Activated T-helper 17 cell treated with anti-CD3 and anti-CD28 coated beads, Interleukin-2, amount 50 U/mL, for 72 hours (primary cell): ENCODE measurements around the gene COL4A2. TPM values are rescaled to one million over a fixed set of nuclear protein-coding genes. Genes with fewer than 3 reads are reported as not detected.
"Not testable (repeated sequence)": the region's sequence is repeated elsewhere in the genome, so short reads cannot be mapped to it uniquely, and the experiment has no call there.

Experiments used
- ATAC-seq: fragments of 150-1000 bp; cut with Tn5 transposase; replicated peaks from 2 replicates; pipeline ENCODE4 v1.10.0; 2021; ENCODE audit warnings: mild to moderate bottlenecking, moderate library complexity
- H3K27ac Mint-ChIP-seq: one replicate; pipeline ENCODE4 v1.8.0; 2022; ENCODE audit warnings: mixed read lengths
- H3K27me3 Mint-ChIP-seq: one replicate; pipeline ENCODE4 v1.8.0; 2022; ENCODE audit warnings: mixed read lengths
- H3K36me3 Mint-ChIP-seq: one replicate; pipeline ENCODE4 v1.8.0; 2022; ENCODE audit warnings: low read depth, mild to moderate bottlenecking, mixed read lengths
- H3K4me1 Mint-ChIP-seq: one replicate; pipeline ENCODE4 v1.8.0; 2022; ENCODE audit warnings: mixed read lengths
- H3K4me3 Mint-ChIP-seq: one replicate; pipeline ENCODE4 v1.8.0; 2022; ENCODE audit warnings: mild to moderate bottlenecking, mixed read lengths
- H3K9me3 Mint-ChIP-seq: one replicate; pipeline ENCODE4 v1.8.0; 2022; ENCODE audit warnings: mixed read lengths
- total RNA-seq, 2 donors: library from RNA; stranded (reverse); gene quantifications; one replicate each; pipeline ENCODE4 v1.2.3, GENCODE V29; 2022

The COL4A2 gene
- total RNA-seq, 2 donors from 2014 or later: 0.56 TPM; not detected in 1

- H3K36me3 Mint-ChIP-seq, H3K4me1 Mint-ChIP-seq, H3K27me3 Mint-ChIP-seq, ATAC-seq, H3K27ac Mint-ChIP-seq, H3K9me3 Mint-ChIP-seq, H3K4me3 Mint-ChIP-seq: not testable (repeated sequence)
Observed at GRCh38 chr13:110497896-110498295, 190.8 kb downstream of the COL4A2 start.

GRCh38 chr13:110498327-110498726 lies 191.2 kb downstream of the COL4A2 start:
- H3K27ac Mint-ChIP-seq: no peak overlapping the region
- H3K27me3 Mint-ChIP-seq: peaks cover 7% of the 10 kb centered on the region
- no peak for ATAC-seq
- H3K4me3 Mint-ChIP-seq: no peak overlapping the region
- no peaks in the 10 kb centered on the region for H3K4me1 Mint-ChIP-seq
- no peaks in the 10 kb centered on the region for H3K36me3 Mint-ChIP-seq
- no peaks in the 10 kb centered on the region for H3K9me3 Mint-ChIP-seq

GRCh38 chr13:110498765-110499164 lies 191.7 kb downstream of the COL4A2 start:
- Mint-ChIP-seq H3K27me3 (peaks cover 7% of the 10 kb centered on the region), H3K27ac (no peak overlapping the region), H3K4me1 (no peaks in the 10 kb centered on the region), H3K9me3 (no peaks in the 10 kb centered on the region), H3K36me3 (no peaks in the 10 kb centered on the region), H3K4me3 (no peak overlapping the region)
- ATAC-seq: no peak

GRCh38 chr13:110499621-110500281 lies 192.7 kb downstream of the COL4A2 start:
- ATAC-seq: no peak
- H3K9me3 Mint-ChIP-seq: no peaks in the 10 kb centered on the region
- H3K36me3 Mint-ChIP-seq: no peaks in the 10 kb centered on the region
- H3K27me3 Mint-ChIP-seq: peaks cover 7% of the 10 kb centered on the region
- no peak overlapping the region for H3K4me3 Mint-ChIP-seq
- H3K4me1 Mint-ChIP-seq: no peaks in the 10 kb centered on the region
- H3K27ac Mint-ChIP-seq: no peak overlapping the region

GRCh38 chr13:110500341-110500740 lies 193.3 kb downstream of the COL4A2 start:
- no peak overlapping the region for H3K27ac Mint-ChIP-seq
- no peaks in the 10 kb centered on the region for H3K36me3 Mint-ChIP-seq
- no peak overlapping the region for H3K4me3 Mint-ChIP-seq
- peaks cover 7% of the 10 kb centered on the region for H3K27me3 Mint-ChIP-seq
- ATAC-seq: no peak
- H3K9me3 Mint-ChIP-seq: no peaks in the 10 kb centered on the region
- H3K4me1 Mint-ChIP-seq: no peaks in the 10 kb centered on the region

GRCh38 chr13:110501188-110501587 lies 194.1 kb downstream of the COL4A2 start:
- ATAC-seq: no peak

GRCh38 chr13:110503037-110503901 lies 196.2 kb downstream of the COL4A2 start:
- H3K36me3 Mint-ChIP-seq: no peaks in the 10 kb centered on the region
- no peak for ATAC-seq
- H3K4me1 Mint-ChIP-seq: no peaks in the 10 kb centered on the region
- no peaks in the 10 kb centered on the region for H3K9me3 Mint-ChIP-seq
- H3K27me3 Mint-ChIP-seq: peaks cover 7% of the 10 kb centered on the region
- no peak overlapping the region for H3K4me3 Mint-ChIP-seq
- no peak overlapping the region for H3K27ac Mint-ChIP-seq

More at GRCh38 chr13:110501188-110501587, 194.1 kb downstream of the COL4A2 start:
- Mint-ChIP-seq H3K4me3 (no peak overlapping the region), H3K9me3 (no peaks in the 10 kb centered on the region), H3K27ac (no peak overlapping the region), H3K36me3 (no peaks in the 10 kb centered on the region), H3K27me3 (peaks cover 7% of the 10 kb centered on the region), H3K4me1 (no peaks in the 10 kb centered on the region)

GRCh38 chr13:110503979-110504499 lies 197.0 kb downstream of the COL4A2 start:
- Mint-ChIP-seq H3K27ac (no peak overlapping the region), H3K27me3 (peaks cover 7% of the 10 kb centered on the region), H3K36me3 (no peaks in the 10 kb centered on the region), H3K4me1 (no peaks in the 10 kb centered on the region), H3K4me3 (no peak overlapping the region), H3K9me3 (no peaks in the 10 kb centered on the region)
- no peak for ATAC-seq

GRCh38 chr13:110505594-110505993 lies 198.5 kb downstream of the COL4A2 start:
- Mint-ChIP-seq H3K4me3 (no peak overlapping the region), H3K27me3 (peaks cover 4% of the 10 kb centered on the region)
- ATAC-seq: no peak

GRCh38 chr13:110506396-110506795 lies 199.3 kb downstream of the COL4A2 start:
- Mint-ChIP-seq H3K9me3 (no peaks in the 10 kb centered on the region), H3K36me3 (no peaks in the 10 kb centered on the region), H3K4me3 (no peak overlapping the region), H3K4me1 (no peaks in the 10 kb centered on the region), H3K27ac (no peak overlapping the region), H3K27me3 (peaks cover 4% of the 10 kb centered on the region)
- ATAC-seq: no peak

More at GRCh38 chr13:110505594-110505993, 198.5 kb downstream of the COL4A2 start:
- H3K27ac Mint-ChIP-seq: no peak overlapping the region
- H3K9me3 Mint-ChIP-seq: no peaks in the 10 kb centered on the region
- no peaks in the 10 kb centered on the region for H3K36me3 Mint-ChIP-seq
- no peaks in the 10 kb centered on the region for H3K4me1 Mint-ChIP-seq

- Mint-ChIP-seq H3K27me3 (peaks cover under 1% of the 10 kb centered on the region), H3K36me3 (no peaks in the 10 kb centered on the region), H3K4me3 (no peak overlapping the region), H3K9me3 (no peaks in the 10 kb centered on the region), H3K4me1 (no peaks in the 10 kb centered on the region), H3K27ac (no peak overlapping the region)
- no peak for ATAC-seq
Observed at GRCh38 chr13:110506859-110507566, 199.9 kb downstream of the COL4A2 start.

- H3K9me3 Mint-ChIP-seq: no peaks in the 10 kb centered on the region
- H3K27me3 Mint-ChIP-seq: no peaks in the 10 kb centered on the region
Observed at GRCh38 chr13:110507678-110508381, 200.7 kb downstream of the COL4A2 start.

GRCh38 chr13:110509478-110509926 lies 202.4 kb downstream of the COL4A2 start:
- no peaks in the 10 kb centered on the region for H3K36me3 Mint-ChIP-seq

More at GRCh38 chr13:110507678-110508381, 200.7 kb downstream of the COL4A2 start:
- Mint-ChIP-seq H3K4me1 (no peaks in the 10 kb centered on the region), H3K4me3 (no peak overlapping the region), H3K36me3 (no peaks in the 10 kb centered on the region), H3K27ac (no peak overlapping the region)
- ATAC-seq: no peak

More at GRCh38 chr13:110509478-110509926, 202.4 kb downstream of the COL4A2 start:
- no peaks in the 10 kb centered on the region for H3K4me1 Mint-ChIP-seq
- no peak overlapping the region for H3K27ac Mint-ChIP-seq
- H3K4me3 Mint-ChIP-seq: no peak overlapping the region
- ATAC-seq: no peak
- no peaks in the 10 kb centered on the region for H3K27me3 Mint-ChIP-seq
- no peaks in the 10 kb centered on the region for H3K9me3 Mint-ChIP-seq
